Neural progenitor cell (in vitro differentiated cells): Measurements from ENCODE around the gene C17orf113. TPM values are rescaled to one million over a fixed set of nuclear protein-coding genes. Genes with fewer than 3 reads are reported as not detected.

Experiments
- DNase-seq: peaks from one replicate; pipeline ENCODE4 v3.0.0-alpha.2; 2016; ENCODE audit warnings: low spot score
- H2AFZ ChIP-seq: fragments of 200-600 bp; sonication (generic); replicated peaks from 2 replicates; pipeline ENCODE4 v1.6.1; 2016; ENCODE audit warnings: antibody characterized with exemption
- H3F3A ChIP-seq: fragments of 200-600 bp; sonication (generic); 2 replicates; pipeline ENCODE4 v1.6.1; 2016; ENCODE audit warnings: antibody characterized with exemption, low read depth
- H3K27ac ChIP-seq: fragments of 200-600 bp; sonication (generic); 2 replicates; pipeline ENCODE4 v1.5.1; 2016; ENCODE audit warnings: mild to moderate bottlenecking
- H3K27me3 ChIP-seq: fragments of 200-600 bp; sonication (generic); 2 replicates; pipeline ENCODE4 v1.6.1; 2016; ENCODE audit warnings: mild to moderate bottlenecking, moderate library complexity
- H3K36me3 ChIP-seq: fragments of 200-600 bp; sonication (generic); 2 replicates; pipeline ENCODE4 v1.5.1; 2016
- H3K4me1 ChIP-seq: fragments of 200-600 bp; sonication (generic); 2 replicates; pipeline ENCODE4 v1.6.1; 2016; ENCODE audit warnings: mixed run types
- H3K4me2 ChIP-seq: fragments of 200-600 bp; sonication (generic); 2 replicates; pipeline ENCODE4 v1.6.1; 2016
- H3K4me3 ChIP-seq: fragments of 200-600 bp; sonication (generic); 2 replicates; pipeline ENCODE4 v1.5.1; 2016
- H3K79me2 ChIP-seq: fragments of 200-600 bp; sonication (generic); 2 replicates; pipeline ENCODE4 v1.6.1; 2016; ENCODE audit warnings: low read depth
- H3K9ac ChIP-seq: fragments of 200-600 bp; sonication (generic); 2 replicates; pipeline ENCODE4 v1.6.1; 2016
- H3K9me3 ChIP-seq: fragments of 200-600 bp; sonication (generic); 2 replicates; pipeline ENCODE4 v1.5.1; 2016; ENCODE audit warnings: low read depth
- H4K20me1 ChIP-seq: fragments of 200-600 bp; sonication (generic); 2 replicates; pipeline ENCODE4 v1.6.1; 2016; ENCODE audit warnings: low read depth
- H3K27ac Mint-ChIP-seq: 3 replicates; pipeline ENCODE4 v1.8.0; 2021; ENCODE audit warnings: mixed read lengths
- H3K27me3 Mint-ChIP-seq: 2 replicates; pipeline ENCODE4 v1.8.0; 2022; ENCODE audit warnings: low read depth, mild to moderate bottlenecking, inconsistent platforms, moderate library complexity, mixed read lengths; ENCODE audit not compliant: insufficient read depth
- H3K36me3 Mint-ChIP-seq: 3 replicates; pipeline ENCODE4 v1.8.0; 2021; ENCODE audit warnings: mixed read lengths
- H3K4me1 Mint-ChIP-seq: 3 replicates; pipeline ENCODE4 v1.8.0; 2021; ENCODE audit warnings: mixed read lengths
- H3K4me3 Mint-ChIP-seq: 3 replicates; pipeline ENCODE4 v1.8.0; 2021; ENCODE audit warnings: mild to moderate bottlenecking, moderate library complexity, mixed read lengths
- H3K9me3 Mint-ChIP-seq: 3 replicates; pipeline ENCODE4 v1.8.0; 2020; ENCODE audit warnings: mixed read lengths
- CTCF ChIP-seq: fragments of 200-600 bp; sonication (generic); IDR thresholded peaks from 2 replicates; pipeline ENCODE4 v1.5.1; 2017; ENCODE audit warnings: antibody characterized with exemption, mild to moderate bottlenecking
- EZH2 ChIP-seq: fragments of 200-600 bp; sonication (generic); IDR thresholded peaks from 2 replicates; pipeline ENCODE4 v1.6.1; 2017; ENCODE audit warnings: antibody characterized with exemption, mild to moderate bottlenecking, moderate library complexity
- EZH2phosphoT487 ChIP-seq: fragments of 200-600 bp; sonication (generic); IDR thresholded peaks from 2 replicates; pipeline ENCODE4 v1.6.1; 2017; ENCODE audit warnings: antibody characterized with exemption
- total RNA-seq: library from RNA; depleted of rRNA; stranded (reverse); fragments of >200 nt; gene quantifications from 2 replicates; pipeline ENCODE4 v1.2.3, GENCODE V29; 2015; ENCODE audit warnings: low replicate concordance

Gene C17orf113
- total RNA-seq, 1 donor from 2014 or later: 2.2 TPM

GRCh38 chr17:42061646-42062487 is 11.5 kb upstream of the C17orf113 start:
- no peaks in the 10 kb centered on the region for H3K9me3 Mint-ChIP-seq
- H3K4me1 ChIP-seq: peaks cover 20% of the 10 kb centered on the region
- H2AFZ ChIP-seq: no peak overlapping the region
- no peak overlapping the region for H3K9ac ChIP-seq
- no peak overlapping the region for H3K4me2 ChIP-seq
- H3K4me3 Mint-ChIP-seq: no peak overlapping the region
- H3K27ac Mint-ChIP-seq: peak overlapping the region; percentile 37
- H3K27me3 ChIP-seq: no peaks in the 10 kb centered on the region
- no peaks in the 10 kb centered on the region for H3F3A ChIP-seq
- H3K36me3 ChIP-seq: no peaks in the 10 kb centered on the region
- peaks cover 34% of the 10 kb centered on the region for H3K4me1 Mint-ChIP-seq
- no peaks in the 10 kb centered on the region for H3K36me3 Mint-ChIP-seq
- no peaks in the 10 kb centered on the region for H3K9me3 ChIP-seq
- no peak overlapping the region for H3K4me3 ChIP-seq
- no peaks in the 10 kb centered on the region for H3K79me2 ChIP-seq
- H3K27ac ChIP-seq: no peak overlapping the region
- no peak for DNase-seq
- no peaks in the 10 kb centered on the region for H4K20me1 ChIP-seq
- H3K27me3 Mint-ChIP-seq: peaks cover 10% of the 10 kb centered on the region
- TF ChIP-seq EZH2 (no peak), EZH2phosphoT487 (no peak)

GRCh38 chr17:42060231-42060630 is 9.8 kb upstream of the C17orf113 start:
- H4K20me1 ChIP-seq: no peaks in the 10 kb centered on the region
- no peak for DNase-seq
- H3F3A ChIP-seq: peaks cover 12% of the 10 kb centered on the region
- Mint-ChIP-seq H3K4me1 (peaks cover 50% of the 10 kb centered on the region), H3K27me3 (peaks cover 17% of the 10 kb centered on the region), H3K4me3 (no peak overlapping the region), H3K27ac (peak overlapping the region; percentile 1), H3K36me3 (no peaks in the 10 kb centered on the region), H3K9me3 (no peaks in the 10 kb centered on the region)
- H3K9ac ChIP-seq: no peak overlapping the region
- H3K79me2 ChIP-seq: no peaks in the 10 kb centered on the region
- no peak overlapping the region for H2AFZ ChIP-seq
- H3K4me2 ChIP-seq: no peak overlapping the region
- no peak overlapping the region for H3K4me3 ChIP-seq
- no peaks in the 10 kb centered on the region for H3K27me3 ChIP-seq
- TF ChIP-seq EZH2: no peak
- TF ChIP-seq CTCF: no peak
- TF ChIP-seq EZH2phosphoT487: no peak
- H3K27ac ChIP-seq: no peak overlapping the region
- peaks cover 29% of the 10 kb centered on the region for H3K4me1 ChIP-seq
- no peaks in the 10 kb centered on the region for H3K36me3 ChIP-seq
- no peaks in the 10 kb centered on the region for H3K9me3 ChIP-seq

GRCh38 chr17:42059815-42060214 is 9.4 kb upstream of the C17orf113 start:
- H3K27ac Mint-ChIP-seq: no peak overlapping the region

More at GRCh38 chr17:42059815-42060214, 9.4 kb upstream of the C17orf113 start:
- peak; percentile 1 for DNase-seq
- H3K9me3 Mint-ChIP-seq: no peaks in the 10 kb centered on the region
- no peaks in the 10 kb centered on the region for H3K27me3 ChIP-seq
- H3K4me3 Mint-ChIP-seq: no peak overlapping the region
- no peaks in the 10 kb centered on the region for H3K36me3 Mint-ChIP-seq
- no peaks in the 10 kb centered on the region for H3K36me3 ChIP-seq
- no peak for TF ChIP-seq EZH2
- TF ChIP-seq EZH2phosphoT487: no peak
- TF ChIP-seq CTCF: no peak
- peaks cover 33% of the 10 kb centered on the region for H3K4me1 ChIP-seq
- H4K20me1 ChIP-seq: no peaks in the 10 kb centered on the region
- H3K9ac ChIP-seq: no peak overlapping the region
- peaks cover 16% of the 10 kb centered on the region for H3F3A ChIP-seq
- no peak overlapping the region for H3K27ac ChIP-seq
- H3K9me3 ChIP-seq: no peaks in the 10 kb centered on the region
- H3K4me3 ChIP-seq: no peak overlapping the region
- no peak overlapping the region for H3K4me2 ChIP-seq
- peaks cover 54% of the 10 kb centered on the region for H3K4me1 Mint-ChIP-seq
- peaks cover 15% of the 10 kb centered on the region for H3K27me3 Mint-ChIP-seq
- H2AFZ ChIP-seq: no peak overlapping the region
- H3K79me2 ChIP-seq: no peaks in the 10 kb centered on the region
